ENCODE results near the gene SMIM5.

Gene SMIM5

GRCh38 chr17:75614556-75615270 lies 18.5 kb upstream of the SMIM5 start:
- Histone ChIP-seq H3K9me3 (ENCODE audit: control insufficient read depth, low read length) (no peaks in the 10 kb centered on the region), H2AFZ (no peak overlapping the region), H3K27me3 (ENCODE audit: control insufficient read depth, insufficient read depth, low read length) (no peaks in the 10 kb centered on the region), H3K9ac (no peak overlapping the region), H3K27ac (no peak overlapping the region), H3K79me2 (no peaks in the 10 kb centered on the region), H3K36me3 (ENCODE audit: control insufficient read depth, insufficient read depth, low read length) (no peaks in the 10 kb centered on the region), H3K4me3 (ENCODE audit: low read depth, low read length) (no peak overlapping the region), H3K4me1 (no peaks in the 10 kb centered on the region), H3K4me2 (ENCODE audit: low read length) (no peak overlapping the region)
- TF ChIP-seq, protein P1, sequence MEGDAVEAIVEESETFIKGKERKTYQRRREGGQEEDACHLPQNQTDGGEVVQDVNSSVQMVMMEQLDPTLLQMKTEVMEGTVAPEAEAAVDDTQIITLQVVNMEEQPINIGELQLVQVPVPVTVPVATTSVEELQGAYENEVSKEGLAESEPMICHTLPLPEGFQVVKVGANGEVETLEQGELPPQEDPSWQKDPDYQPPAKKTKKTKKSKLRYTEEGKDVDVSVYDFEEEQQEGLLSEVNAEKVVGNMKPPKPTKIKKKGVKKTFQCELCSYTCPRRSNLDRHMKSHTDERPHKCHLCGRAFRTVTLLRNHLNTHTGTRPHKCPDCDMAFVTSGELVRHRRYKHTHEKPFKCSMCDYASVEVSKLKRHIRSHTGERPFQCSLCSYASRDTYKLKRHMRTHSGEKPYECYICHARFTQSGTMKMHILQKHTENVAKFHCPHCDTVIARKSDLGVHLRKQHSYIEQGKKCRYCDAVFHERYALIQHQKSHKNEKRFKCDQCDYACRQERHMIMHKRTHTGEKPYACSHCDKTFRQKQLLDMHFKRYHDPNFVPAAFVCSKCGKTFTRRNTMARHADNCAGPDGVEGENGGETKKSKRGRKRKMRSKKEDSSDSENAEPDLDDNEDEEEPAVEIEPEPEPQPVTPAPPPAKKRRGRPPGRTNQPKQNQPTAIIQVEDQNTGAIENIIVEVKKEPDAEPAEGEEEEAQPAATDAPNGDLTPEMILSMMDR (IDR thresholded peaks at IDR 0.05): no peak

- H3K27me3 ChIP-seq (ENCODE audit: control insufficient read depth, insufficient read depth, low read length): no peaks in the 10 kb centered on the region
- no peaks in the 10 kb centered on the region for H3K36me3 ChIP-seq (ENCODE audit: control insufficient read depth, insufficient read depth, low read length)
- no peak overlapping the region for H3K9ac ChIP-seq
- H3K4me1 ChIP-seq: no peaks in the 10 kb centered on the region
- H3K79me2 ChIP-seq: no peaks in the 10 kb centered on the region
- H3K4me2 ChIP-seq (ENCODE audit: low read length): no peak overlapping the region
- H3K27ac ChIP-seq: no peak overlapping the region
- H2AFZ ChIP-seq: no peak overlapping the region
- TF ChIP-seq, protein P1 (IDR thresholded peaks at IDR 0.05): no peak
- H3K9me3 ChIP-seq (ENCODE audit: control insufficient read depth, low read length): no peaks in the 10 kb centered on the region
- H3K4me3 ChIP-seq (ENCODE audit: low read depth, low read length): no peak overlapping the region
These were observed 17.9 kb upstream of the SMIM5 start for GRCh38 chr17:75615301-75615700.

- TF ChIP-seq, protein P1 (IDR thresholded peaks at IDR 0.05): no peak
- Histone ChIP-seq H3K27ac (no peak overlapping the region), H3K27me3 (ENCODE audit: control insufficient read depth, insufficient read depth, low read length) (no peaks in the 10 kb centered on the region), H3K36me3 (ENCODE audit: control insufficient read depth, insufficient read depth, low read length) (no peaks in the 10 kb centered on the region), H3K4me3 (ENCODE audit: low read depth, low read length) (no peak overlapping the region), H3K79me2 (no peaks in the 10 kb centered on the region), H3K9me3 (ENCODE audit: control insufficient read depth, low read length) (no peaks in the 10 kb centered on the region), H3K9ac (no peak overlapping the region), H2AFZ (no peak overlapping the region), H3K4me1 (no peaks in the 10 kb centered on the region), H3K4me2 (ENCODE audit: low read length) (no peak overlapping the region)
These were observed 16.6 kb upstream of the SMIM5 start for GRCh38 chr17:75616521-75617122.

DNA sequence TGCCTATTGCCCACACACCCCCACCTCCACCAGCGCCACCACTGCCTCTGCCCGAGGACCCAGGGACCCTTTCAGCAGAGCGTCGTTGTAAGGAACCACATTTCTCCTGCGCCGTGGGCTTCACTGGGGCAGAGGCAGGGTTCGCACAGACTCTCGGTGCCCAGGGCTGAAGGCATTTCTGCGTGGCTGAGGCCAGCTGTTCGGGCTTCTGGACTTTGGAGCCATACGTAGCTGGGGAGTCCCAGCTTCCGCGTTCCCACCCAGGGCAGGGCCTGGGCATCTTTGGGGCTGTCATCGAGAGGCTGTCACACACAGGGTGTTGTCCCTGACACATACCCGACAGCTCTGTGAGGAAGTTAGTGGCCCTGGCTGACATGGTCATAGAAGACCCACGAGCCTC lies 16.0 kb upstream of the SMIM5 start:
- no peaks in the 10 kb centered on the region for H3K27me3 ChIP-seq (ENCODE audit: control insufficient read depth, insufficient read depth, low read length)
- no peaks in the 10 kb centered on the region for H3K79me2 ChIP-seq
- no peaks in the 10 kb centered on the region for H3K4me1 ChIP-seq
- TF ChIP-seq, protein P1 (IDR thresholded peaks at IDR 0.05): no peak
- no peak overlapping the region for H3K4me2 ChIP-seq (ENCODE audit: low read length)
- H3K36me3 ChIP-seq (ENCODE audit: control insufficient read depth, insufficient read depth, low read length): no peaks in the 10 kb centered on the region
- H2AFZ ChIP-seq: no peak overlapping the region
- no peak overlapping the region for H3K9ac ChIP-seq
- no peaks in the 10 kb centered on the region for H3K9me3 ChIP-seq (ENCODE audit: control insufficient read depth, low read length)
- H3K4me3 ChIP-seq (ENCODE audit: low read depth, low read length): no peak overlapping the region
- no peak overlapping the region for H3K27ac ChIP-seq

- Histone ChIP-seq H3K4me1 (peaks cover under 1% of the 10 kb centered on the region), H3K79me2 (no peaks in the 10 kb centered on the region), H3K36me3 (ENCODE audit: control insufficient read depth, insufficient read depth, low read length) (no peaks in the 10 kb centered on the region), H3K27me3 (ENCODE audit: control insufficient read depth, insufficient read depth, low read length) (no peaks in the 10 kb centered on the region), H3K4me3 (ENCODE audit: low read depth, low read length) (no peak overlapping the region), H3K27ac (no peak overlapping the region), H3K4me2 (ENCODE audit: low read length) (no peak overlapping the region), H3K9ac (no peak overlapping the region), H2AFZ (no peak overlapping the region), H3K9me3 (ENCODE audit: control insufficient read depth, low read length) (no peaks in the 10 kb centered on the region)
- TF ChIP-seq, protein P1 (IDR thresholded peaks at IDR 0.05): no peak
These were observed 15.6 kb upstream of the SMIM5 start for GRCh38 chr17:75617675-75618074.

Measured in parathyroid adenoma (tissue), 2 donors.